Loucy (cell line): Measurements from ENCODE around the gene SCN8A.

Experiments
- H2AFZ ChIP-seq: fragments of 200-600 bp; sonication (generic); 2 replicates; pipeline ENCODE4 v1.6.0; 2016; ENCODE audit warnings: antibody characterized with exemption, mild to moderate bottlenecking, low read length, moderate library complexity
- H3F3A ChIP-seq: fragments of 200-600 bp; 2 replicates; pipeline ENCODE4 v1.6.0; 2016; ENCODE audit warnings: antibody characterized with exemption, low read depth, mild to moderate bottlenecking
- H3K27me3 ChIP-seq: fragments of 200-600 bp; sonication (generic); 2 replicates; pipeline ENCODE4 v1.6.1; 2014; ENCODE audit warnings: low read length, mild to moderate bottlenecking; ENCODE audit not compliant: insufficient read depth, poor library complexity, severe bottlenecking
- H3K36me3 ChIP-seq: fragments of 200-600 bp; sonication (generic); 2 replicates; pipeline ENCODE4 v1.6.1; 2016; ENCODE audit warnings: low read length; ENCODE audit not compliant: insufficient read depth
- H3K4me1 ChIP-seq: fragments of 200-600 bp; sonication (generic); 2 replicates; pipeline ENCODE4 v1.5.1; 2014; ENCODE audit warnings: low read length, mild to moderate bottlenecking; ENCODE audit not compliant: insufficient read depth, poor library complexity, severe bottlenecking
- H3K4me2 ChIP-seq: fragments of 200-600 bp; sonication (generic); 2 replicates; pipeline ENCODE4 v1.6.0; 2014; ENCODE audit warnings: antibody characterized with exemption, low read length, low read depth, mild to moderate bottlenecking; ENCODE audit not compliant: poor library complexity, severe bottlenecking
- H3K4me3 ChIP-seq: fragments of 200-600 bp; sonication (generic); 2 replicates; pipeline ENCODE4 v1.5.1; 2014; ENCODE audit warnings: low read length, mild to moderate bottlenecking, mixed read lengths; ENCODE audit not compliant: poor library complexity, severe bottlenecking
- H3K79me2 ChIP-seq: fragments of 200-600 bp; sonication (generic); 2 replicates; pipeline ENCODE4 v1.6.1; 2014; ENCODE audit warnings: low read length; ENCODE audit not compliant: insufficient read depth
- H3K9ac ChIP-seq: fragments of 200-600 bp; sonication (generic); 2 replicates; pipeline ENCODE4 v1.6.0; 2014; ENCODE audit warnings: mild to moderate bottlenecking, low read depth, low read length, moderate library complexity; ENCODE audit not compliant: poor library complexity, severe bottlenecking
- H3K9me2 ChIP-seq: fragments of 200-600 bp; sonication (generic); replicated peaks from 2 replicates; pipeline ENCODE4 v1.6.1; 2016; ENCODE audit warnings: low read depth, low read length, mixed read lengths
- H3K9me3 ChIP-seq: fragments of 200-600 bp; sonication (generic); 2 replicates; pipeline ENCODE4 v1.6.1; 2014; ENCODE audit warnings: mild to moderate bottlenecking, antibody characterized with exemption, low read length, low read depth; ENCODE audit not compliant: insufficient read depth
- H4K20me1 ChIP-seq: fragments of 200-600 bp; sonication (generic); 2 replicates; pipeline ENCODE4 v1.6.0; 2014; ENCODE audit warnings: antibody characterized with exemption, low read length, mild to moderate bottlenecking; ENCODE audit not compliant: insufficient read depth, poor library complexity, severe bottlenecking
- EZH2phosphoT487 ChIP-seq: fragments of 200-600 bp; IDR thresholded peaks from 2 replicates; pipeline ENCODE4 v1.6.1; 2018; ENCODE audit warnings: antibody characterized with exemption, mild to moderate bottlenecking, moderate library complexity, borderline replicate concordance
- TF ChIP-seq, protein P1 (sequence below): fragments of 200-600 bp; sonication (generic); conservative IDR thresholded peaks from 2 replicates; pipeline ENCODE4 v1.5.1; 2014; ENCODE audit warnings: mild to moderate bottlenecking, antibody characterized with exemption, low read length

SCN8A gene

DNA sequence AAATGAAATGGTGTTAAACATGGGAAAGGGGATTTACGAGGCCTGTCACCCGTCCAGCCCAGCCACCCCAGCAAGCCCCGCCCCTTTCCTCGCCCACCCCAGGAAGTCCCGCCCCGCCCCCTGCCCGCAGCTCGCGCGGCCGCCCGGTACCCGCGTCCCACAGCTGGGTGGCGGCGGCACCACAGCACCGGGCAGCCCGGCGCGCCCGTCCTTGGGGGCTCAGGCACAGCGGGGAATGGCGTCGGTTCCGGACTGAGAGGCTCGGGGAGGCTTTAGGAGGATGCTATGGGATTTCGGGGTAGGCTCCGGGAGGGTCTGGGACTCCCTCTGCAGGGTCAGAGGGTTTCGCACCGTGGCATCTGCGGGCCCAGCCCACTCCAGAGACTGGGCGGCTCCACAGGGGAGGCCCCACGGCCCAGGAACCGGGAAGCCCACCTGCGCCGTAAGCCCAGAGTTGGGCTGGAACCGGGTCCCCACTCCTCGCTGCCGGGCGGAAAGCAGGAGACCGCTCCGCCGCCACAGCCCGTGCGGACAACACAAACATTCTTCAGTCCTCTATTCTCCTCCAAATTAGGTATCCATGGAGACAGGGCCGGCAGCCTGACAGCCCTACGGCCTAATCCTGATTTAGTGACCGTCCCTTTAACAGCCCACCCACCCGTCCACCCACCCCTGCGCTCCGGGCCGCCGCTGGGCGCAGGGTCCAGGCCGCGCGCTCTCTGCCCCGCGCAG, 256.0 kb downstream of the SCN8A start:
- no peaks in the 10 kb centered on the region for H3K79me2 ChIP-seq
- no peak overlapping the region for H3K9ac ChIP-seq
- peak overlapping the region; percentile 56 for H3K4me3 ChIP-seq
- H2AFZ ChIP-seq, result peak overlapping the region; percentile 71; the same call in 1 of the 2 replicates
- H3K4me1 ChIP-seq, result peaks cover 8% of the 10 kb centered on the region
- H3K27me3 ChIP-seq, result no peaks in the 10 kb centered on the region
- H4K20me1 ChIP-seq, result no peaks in the 10 kb centered on the region
- peak overlapping the region; percentile 40 for H3K4me2 ChIP-seq
- H3K36me3 ChIP-seq, result no peaks in the 10 kb centered on the region
- no peaks in the 10 kb centered on the region for H3K9me2 ChIP-seq
- H3F3A ChIP-seq, result no peaks in the 10 kb centered on the region
- TF ChIP-seq EZH2phosphoT487, result no peak
- TF ChIP-seq, protein P1, sequence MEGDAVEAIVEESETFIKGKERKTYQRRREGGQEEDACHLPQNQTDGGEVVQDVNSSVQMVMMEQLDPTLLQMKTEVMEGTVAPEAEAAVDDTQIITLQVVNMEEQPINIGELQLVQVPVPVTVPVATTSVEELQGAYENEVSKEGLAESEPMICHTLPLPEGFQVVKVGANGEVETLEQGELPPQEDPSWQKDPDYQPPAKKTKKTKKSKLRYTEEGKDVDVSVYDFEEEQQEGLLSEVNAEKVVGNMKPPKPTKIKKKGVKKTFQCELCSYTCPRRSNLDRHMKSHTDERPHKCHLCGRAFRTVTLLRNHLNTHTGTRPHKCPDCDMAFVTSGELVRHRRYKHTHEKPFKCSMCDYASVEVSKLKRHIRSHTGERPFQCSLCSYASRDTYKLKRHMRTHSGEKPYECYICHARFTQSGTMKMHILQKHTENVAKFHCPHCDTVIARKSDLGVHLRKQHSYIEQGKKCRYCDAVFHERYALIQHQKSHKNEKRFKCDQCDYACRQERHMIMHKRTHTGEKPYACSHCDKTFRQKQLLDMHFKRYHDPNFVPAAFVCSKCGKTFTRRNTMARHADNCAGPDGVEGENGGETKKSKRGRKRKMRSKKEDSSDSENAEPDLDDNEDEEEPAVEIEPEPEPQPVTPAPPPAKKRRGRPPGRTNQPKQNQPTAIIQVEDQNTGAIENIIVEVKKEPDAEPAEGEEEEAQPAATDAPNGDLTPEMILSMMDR, result no peak
- no peaks in the 10 kb centered on the region for H3K9me3 ChIP-seq

DNA sequence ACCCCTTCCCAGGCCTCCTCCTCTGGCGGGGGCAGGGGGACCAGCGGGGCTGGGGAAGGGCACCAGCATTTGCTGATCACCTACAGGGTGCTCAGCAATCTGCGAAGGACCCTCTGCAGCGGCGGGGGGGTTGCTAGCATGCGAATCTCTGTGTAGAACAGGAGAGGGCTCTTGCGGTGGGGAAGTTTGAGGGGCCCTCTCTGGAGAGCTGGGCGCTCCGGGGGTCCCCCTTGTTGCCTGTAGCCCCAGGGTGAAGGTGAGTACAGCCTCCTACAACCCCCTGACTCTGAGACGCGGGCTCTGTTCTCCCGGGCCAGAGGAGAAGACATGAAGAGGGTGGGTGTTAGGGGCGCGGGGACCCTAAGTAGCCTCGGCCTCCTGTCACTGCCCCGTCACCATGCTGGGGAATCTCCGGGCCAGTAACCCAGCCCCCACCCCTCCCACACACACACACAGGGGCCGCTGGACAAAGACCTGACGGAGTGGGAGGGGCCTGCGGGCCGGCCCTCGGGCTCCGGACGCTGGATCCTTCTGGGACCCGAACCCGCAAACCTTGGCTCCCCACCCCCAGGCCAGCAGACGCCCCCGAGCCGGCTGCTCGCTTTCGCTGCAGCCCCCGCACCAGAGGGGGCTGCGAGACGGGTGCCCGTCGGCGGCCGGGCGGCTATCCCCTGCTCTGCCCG, 256.8 kb downstream of the SCN8A start:
- H3K4me3 ChIP-seq, result no peak overlapping the region
- H3F3A ChIP-seq, result no peaks in the 10 kb centered on the region
- no peaks in the 10 kb centered on the region for H4K20me1 ChIP-seq
- H3K9me2 ChIP-seq, result no peaks in the 10 kb centered on the region
- no peak overlapping the region for H3K9ac ChIP-seq
- H3K27me3 ChIP-seq, result no peaks in the 10 kb centered on the region
- H2AFZ ChIP-seq, result no peak overlapping the region
- H3K36me3 ChIP-seq, result no peaks in the 10 kb centered on the region
- peaks cover 8% of the 10 kb centered on the region for H3K4me1 ChIP-seq
- no peak overlapping the region for H3K4me2 ChIP-seq
- H3K9me3 ChIP-seq, result no peaks in the 10 kb centered on the region
- H3K79me2 ChIP-seq, result no peaks in the 10 kb centered on the region
- no peak for TF ChIP-seq EZH2phosphoT487

DNA sequence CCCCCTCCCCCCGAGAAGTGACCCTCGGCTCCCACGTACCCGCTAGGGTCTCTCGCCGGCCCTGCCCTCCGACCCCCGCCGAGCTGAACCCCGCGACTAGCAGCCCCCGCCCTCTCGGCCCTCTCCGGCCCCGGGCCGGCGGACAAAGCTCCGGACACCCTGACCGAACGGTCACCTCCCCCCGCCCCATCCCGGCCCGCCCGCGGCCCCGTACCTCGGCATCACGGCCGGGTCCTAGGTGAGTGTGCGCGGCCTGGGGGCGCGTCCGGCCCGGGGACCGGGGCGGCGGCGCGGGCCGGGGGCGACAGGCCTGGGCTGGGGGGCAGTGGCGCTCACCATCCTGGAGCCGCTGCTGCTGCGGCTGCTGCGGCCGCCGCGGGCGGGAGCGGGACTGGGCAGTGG, 257.3 kb downstream of the SCN8A start, which contains the start of gene FIGNL2:
FIGNL2 (minus strand) TSS at position 393 of the 402 bp plus-strand sequence. CDS start 26,305 bp downstream, outside the sequence.
- TF ChIP-seq, protein P1, result no peak
- no peak for TF ChIP-seq EZH2phosphoT487
- no peaks in the 10 kb centered on the region for H3K9me2 ChIP-seq
- H3K4me1 ChIP-seq, result peaks cover 8% of the 10 kb centered on the region
- H3K9ac ChIP-seq, result no peak within 1 kb of the TSS
- H2AFZ ChIP-seq, result no peak within 1 kb of the TSS
- H3K4me2 ChIP-seq, result no peak within 1 kb of the TSS
- H3K9me3 ChIP-seq, result no peaks in the 10 kb centered on the region
- H4K20me1 ChIP-seq, result no peaks in the 10 kb centered on the region
- no peaks in the 10 kb centered on the region for H3F3A ChIP-seq
- H3K79me2 ChIP-seq, result no peaks in the 10 kb centered on the region
- no peak within 1 kb of the TSS for H3K4me3 ChIP-seq
- H3K36me3 ChIP-seq, result no peaks in the 10 kb centered on the region
- no peaks in the 10 kb centered on the region for H3K27me3 ChIP-seq
